HG03045 (cell line): ENCODE data around the gene MDH2.
"Not testable (repeated sequence)": the region's sequence is repeated elsewhere in the genome, so short reads cannot be mapped to it uniquely, and the experiment has no call there.

ENCODE experiments used
- ATAC-seq: cut with Tn5 transposase; IDR thresholded peaks from one replicate; pipeline ENCODE4 v1.9.1; 2021; ENCODE audit warnings: mild to moderate bottlenecking, moderate library complexity; ENCODE audit not compliant: unreplicated experiment

The MDH2 gene

DNA sequence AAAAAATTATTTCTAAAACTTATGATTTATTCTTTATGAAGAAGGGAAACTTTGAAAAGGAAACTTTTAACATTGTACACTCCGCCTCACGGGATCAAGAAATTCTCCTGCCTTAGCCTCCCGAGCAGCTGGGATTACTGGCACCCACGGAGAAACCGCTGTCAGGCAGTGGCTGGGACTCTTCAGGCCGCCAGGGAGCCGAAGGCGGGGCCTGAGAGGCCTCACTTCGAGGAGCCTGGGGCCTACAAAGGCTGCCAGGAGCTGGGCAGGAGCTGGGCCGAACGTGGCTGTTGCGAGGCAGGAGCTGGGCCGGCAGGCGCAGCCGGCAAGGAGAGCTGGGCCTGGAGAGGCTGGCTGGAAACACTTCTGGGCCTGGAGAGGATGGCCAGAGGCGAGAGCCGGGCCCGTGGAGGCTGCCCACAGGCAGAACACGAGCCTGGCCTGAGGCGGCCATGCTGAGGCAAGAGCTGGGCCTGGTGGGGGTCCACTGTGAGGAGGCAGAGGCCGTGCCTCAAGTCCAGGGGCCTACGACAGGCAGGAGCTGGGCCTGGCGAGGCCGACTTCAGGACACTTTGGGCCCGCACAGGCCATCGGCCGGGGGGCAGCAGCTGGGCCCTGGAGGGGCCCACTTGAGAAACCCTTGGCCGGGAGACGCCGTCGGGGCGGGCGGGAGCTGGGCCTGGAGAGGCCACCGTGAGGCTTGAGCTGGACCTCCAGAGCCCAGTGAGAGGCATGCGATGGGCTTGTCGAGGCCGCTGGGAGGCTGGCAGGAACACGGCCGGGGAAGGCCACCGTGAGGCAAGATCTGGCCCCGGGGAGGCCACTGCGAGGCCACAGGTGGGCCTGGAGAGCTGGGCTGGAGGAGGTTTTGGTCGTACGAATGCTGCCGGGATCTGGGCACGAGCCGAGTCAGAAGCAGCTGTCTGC, 23.7 kb downstream of the MDH2 start:
- no peak for ATAC-seq

DNA sequence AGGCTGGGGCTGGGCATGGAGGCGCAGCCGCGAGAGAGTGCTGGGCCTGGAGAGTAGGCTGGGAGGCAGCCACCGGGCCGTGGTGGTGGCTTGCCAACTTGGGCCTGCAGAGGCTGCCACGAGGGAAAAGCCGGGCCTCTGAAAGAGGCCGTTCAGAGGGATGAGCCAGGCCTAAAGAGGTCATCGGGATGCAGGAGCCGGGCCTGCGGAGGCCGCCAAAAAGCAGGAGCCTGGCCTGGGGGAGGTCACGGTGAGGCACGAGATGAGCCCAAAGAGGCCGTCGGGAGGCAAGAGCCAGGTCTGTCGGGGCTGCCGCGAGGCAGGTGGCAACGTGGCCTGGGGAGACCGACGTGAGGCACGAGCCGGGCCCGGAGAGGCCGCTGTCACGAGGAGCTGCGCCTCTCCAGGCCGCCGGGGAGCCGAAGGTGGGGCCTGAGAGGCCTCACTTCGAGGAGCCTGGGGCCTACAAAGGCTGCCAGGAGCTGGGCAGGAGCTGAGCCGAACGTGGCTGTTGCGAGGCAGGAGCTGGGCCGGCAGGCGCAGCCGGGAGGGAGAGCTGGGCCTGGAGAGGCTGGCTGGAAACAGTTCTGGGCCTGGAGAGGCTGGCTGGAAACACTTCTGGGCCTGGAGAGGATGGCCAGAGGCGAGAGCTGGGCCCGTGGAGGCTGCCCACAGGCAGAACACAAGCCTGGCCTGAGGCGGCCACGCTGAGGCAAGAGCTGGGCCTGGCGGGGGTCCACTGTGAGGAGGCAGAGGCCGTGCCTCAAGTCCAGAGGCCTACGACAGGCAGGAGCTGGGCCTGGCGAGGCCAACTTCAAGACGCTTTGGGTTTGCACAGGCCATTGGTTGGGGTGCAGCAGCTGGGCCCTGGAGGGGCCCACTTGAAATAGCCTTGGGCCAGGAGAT, 24.6 kb downstream of the MDH2 start:
- no peak for ATAC-seq

DNA sequence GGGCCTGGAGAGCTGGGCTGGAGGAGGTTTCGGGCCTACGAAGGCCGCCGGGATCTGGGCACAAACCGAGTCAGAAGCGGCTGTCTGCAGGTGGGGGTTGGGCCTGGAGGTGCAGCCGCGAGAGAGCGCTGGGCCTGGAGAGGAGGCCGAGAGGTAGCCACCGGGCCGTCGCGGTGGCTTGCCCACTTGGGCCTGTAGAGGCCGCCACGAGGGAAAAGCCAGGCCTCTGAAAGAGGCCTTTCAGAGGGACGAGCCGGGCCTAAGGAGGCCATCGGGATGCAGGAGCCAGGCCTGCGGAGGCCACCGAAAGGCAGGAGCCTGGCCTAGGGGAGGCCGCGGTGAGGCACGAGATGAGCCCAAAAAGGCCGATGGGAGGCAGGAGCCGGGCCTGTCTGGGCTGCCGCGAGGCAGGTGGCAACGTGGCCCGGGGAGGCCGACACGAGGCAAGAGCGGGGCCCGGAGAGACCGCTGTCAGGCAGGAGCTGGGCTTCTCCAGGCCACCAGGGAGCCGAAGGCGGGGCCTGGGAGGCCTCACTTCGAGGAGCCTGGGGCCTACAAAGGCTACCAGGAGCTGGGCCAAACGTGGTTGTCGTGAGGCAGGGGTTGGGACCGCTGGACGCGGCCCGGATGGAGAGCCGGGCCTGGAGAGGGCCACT, 25.6 kb downstream of the MDH2 start:
- ATAC-seq = no peak

DNA sequence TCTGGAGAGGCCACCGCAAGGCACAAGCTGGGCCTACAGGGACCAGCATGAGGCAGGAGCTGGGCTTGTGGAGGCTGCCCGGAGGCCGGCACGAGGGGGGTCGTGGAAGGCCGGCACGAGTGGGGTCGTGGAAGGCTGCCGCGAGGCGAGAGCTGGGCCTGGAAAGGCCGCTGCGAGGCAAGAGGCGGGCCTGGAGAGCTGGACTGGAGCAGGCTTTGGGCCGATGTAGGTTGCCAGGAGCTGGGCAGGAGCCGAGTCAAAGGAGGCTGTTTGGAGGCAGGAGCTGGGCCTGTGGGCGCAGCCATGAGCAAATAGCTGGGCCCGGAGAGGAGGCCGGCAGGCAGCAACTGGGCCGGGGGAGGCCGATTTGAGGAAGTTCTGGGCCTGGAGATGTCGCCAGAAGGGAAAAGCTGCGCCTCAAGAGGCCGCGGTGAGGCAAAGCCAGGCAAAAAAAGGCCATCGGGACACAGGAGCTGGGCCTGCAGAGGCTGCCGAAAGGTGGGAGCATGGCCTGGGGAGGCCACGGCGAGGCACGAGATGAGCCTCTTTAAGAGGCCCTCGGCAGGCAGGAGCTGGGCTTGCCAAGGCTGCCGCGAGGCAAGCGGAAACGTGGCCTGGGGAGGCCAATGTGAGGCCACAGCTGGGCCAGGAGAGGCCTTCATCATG, 26.5 kb downstream of the MDH2 start:
- no peak for ATAC-seq

DNA sequence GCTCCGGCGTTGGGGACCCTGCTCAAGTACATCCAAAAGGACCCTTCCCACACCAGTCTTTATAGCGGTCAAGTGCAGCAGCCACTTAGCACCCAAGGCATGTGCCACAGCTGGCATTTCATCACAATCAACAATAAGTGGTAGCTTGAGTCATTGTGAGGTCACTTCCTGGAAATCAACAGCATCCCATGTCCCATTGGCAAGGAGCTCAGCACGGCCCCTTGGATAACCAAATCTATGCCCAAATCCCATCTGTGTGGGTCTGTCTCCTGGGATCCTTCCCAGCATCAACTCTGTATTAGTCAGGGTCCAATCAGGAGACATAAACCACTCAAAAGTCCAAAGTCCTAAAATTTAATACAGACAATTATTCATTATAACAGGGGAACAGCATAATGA, 27.1 kb downstream of the MDH2 start:
- ATAC-seq = no peak

DNA sequence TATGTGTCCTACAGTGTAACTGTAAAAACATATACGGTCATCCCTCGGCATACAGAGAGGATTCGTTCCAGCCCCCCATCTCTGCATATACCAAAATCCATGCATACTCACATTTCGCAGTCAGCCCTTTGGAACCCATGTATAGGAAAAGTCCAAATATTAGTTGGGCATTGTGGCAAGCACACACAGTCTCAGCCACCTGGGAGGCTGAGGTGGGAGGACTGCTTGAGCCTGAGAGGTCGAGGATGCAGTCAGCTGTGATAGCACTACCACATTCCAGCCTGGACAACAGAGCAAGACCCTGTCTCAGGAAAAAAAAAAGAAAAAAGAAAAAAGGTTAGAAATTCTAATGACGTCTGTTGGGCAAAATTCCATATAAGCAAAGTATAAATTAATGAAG, 29.1 kb downstream of the MDH2 start:
- ATAC-seq = no peak

DNA sequence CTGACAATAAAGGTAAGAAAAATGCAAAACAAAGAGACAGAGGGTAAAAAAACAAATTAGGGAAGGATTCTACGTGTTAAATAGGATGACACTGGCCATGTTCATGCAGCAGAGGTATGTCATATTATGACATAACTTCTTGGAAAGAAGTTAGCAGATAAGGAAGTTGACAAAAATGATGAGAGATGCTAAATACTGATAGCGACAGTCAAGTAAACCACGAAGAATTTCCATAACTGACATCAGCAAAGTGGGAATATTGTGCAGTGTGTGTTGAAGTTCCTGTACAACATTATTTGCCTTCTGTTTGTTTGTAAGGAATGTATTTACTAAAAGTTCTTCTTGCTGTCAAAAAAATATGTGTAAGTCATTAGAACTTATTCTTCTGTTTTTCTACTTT, 29.5 kb downstream of the MDH2 start:
- no peak for ATAC-seq

DNA sequence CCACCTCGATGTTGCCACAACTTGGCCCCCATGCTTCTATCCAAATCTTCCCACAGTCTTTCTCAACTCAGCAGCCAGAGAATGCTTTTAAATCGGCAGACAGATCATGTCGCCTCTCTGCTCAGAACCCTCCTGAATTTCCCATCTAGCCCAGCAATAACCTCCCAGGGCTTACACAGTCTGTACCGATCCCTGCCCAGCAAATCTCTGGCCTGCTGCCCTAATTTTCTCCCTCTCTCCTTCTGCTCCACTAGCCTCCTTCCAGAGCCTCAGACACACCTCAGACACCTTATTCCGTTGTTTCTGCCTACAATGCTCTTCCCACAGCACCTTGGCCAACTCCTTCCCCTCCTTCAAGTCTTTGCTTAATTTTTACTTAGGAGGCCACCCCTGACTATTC, 32.3 kb downstream of the MDH2 start:
- no peak for ATAC-seq

DNA sequence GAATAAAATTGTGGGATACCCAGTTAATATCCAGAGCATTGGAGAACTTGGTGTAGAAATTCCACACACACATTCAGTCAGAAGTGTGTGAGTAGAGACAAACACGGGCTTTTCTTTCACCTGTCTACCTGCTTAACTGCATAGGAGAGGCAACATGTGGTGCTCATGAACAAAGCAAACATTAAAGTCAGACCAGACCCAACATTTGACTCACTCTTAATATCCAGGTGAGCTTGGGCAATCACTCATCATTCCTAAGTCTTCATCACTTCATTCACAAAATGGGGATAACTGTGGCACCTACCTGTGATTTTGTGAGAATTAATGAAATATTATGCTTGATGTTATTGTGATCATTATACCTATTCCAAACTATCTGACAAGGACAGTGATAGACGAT, 36.2 kb downstream of the MDH2 start:
- not testable (repeated sequence) for ATAC-seq

DNA sequence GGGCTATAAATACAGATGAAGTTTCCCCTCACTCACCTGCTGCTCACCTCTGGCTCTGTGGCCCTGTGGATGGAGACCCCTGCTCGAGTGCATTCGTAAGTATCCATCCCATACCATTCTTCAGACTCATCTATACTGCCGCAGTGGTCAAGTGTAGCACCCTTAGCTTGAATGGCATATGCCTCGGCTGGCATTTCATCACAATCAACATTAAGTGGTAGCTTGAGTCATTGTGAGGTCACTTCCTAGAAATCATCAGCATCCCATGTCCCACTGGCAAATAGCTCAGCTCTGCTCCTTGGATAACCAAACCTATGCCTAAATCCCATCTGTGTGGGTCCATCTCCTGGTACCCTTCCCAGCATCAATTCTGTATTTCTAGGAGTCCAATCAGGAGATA, 38.2 kb downstream of the MDH2 start:
- no peak for ATAC-seq

DNA sequence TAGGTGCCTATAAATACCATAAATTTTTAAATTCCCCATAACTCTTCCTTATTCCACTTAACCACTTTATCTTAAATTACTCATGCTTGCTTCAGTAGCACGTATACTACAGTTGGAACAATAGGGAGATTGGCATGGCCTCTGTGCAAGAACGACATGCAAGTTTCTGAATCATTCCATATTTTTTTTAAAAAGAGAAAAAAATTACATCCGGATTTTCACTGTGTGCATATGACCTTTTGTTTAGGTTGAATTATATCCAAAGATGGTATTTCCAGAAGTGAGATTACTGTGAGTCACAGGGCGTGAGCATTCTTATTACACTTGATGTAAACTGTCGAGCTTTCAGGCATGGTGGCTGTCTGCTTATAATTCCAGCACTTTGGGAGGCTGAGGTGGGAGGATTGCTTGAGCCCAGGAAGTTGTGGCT, 39.5 kb downstream of the MDH2 start:
- ATAC-seq = not testable (repeated sequence)

DNA sequence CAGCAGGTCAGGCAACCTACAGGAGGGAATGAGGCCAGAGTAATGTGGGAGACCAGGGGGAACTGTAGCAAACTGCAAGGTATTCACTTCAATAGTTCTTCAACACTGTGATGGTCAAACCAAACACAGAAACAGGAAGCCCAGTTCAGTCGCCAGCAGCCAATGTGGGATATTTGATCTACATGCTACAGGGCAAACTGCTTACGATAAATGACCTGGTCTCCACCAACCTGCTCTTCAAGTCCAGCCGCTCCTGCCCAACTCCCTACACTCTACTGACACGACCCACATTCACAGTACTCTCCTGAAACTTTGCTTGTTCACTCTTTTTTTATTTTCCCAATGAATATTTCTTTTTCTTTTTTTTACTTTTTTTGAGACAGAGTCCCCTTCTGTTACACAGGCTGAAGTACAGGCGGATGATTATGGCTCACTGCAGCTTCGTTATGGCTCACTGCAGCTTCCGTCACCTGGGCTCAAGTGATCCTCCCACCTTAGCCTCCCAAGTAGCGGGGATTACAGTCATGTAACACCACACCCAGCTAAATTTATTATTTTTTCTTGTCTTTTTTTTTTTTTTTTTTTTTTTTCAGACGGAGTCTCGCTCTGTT, 42.1 kb downstream of the MDH2 start:
- ATAC-seq = no peak

DNA sequence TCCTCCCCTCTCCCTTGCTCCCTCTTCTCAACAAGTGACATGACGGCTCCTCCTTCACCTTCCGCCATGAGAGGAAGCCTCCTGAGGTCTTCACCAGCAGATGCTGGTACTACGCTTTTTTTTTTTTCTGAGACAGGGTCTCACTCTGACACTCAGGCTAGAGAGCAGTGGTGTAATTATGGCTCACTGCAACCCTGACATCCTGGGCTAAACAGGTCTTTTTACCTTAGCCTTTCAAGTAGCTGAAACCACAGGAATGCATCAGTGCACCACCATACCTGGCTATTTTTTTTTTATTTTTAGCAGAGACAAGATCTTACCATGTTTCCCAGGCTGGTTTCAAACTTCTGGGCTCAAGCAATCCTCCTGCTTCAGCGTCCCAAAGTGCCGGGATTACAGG, 43.6 kb downstream of the MDH2 start:
- no peak for ATAC-seq

DNA sequence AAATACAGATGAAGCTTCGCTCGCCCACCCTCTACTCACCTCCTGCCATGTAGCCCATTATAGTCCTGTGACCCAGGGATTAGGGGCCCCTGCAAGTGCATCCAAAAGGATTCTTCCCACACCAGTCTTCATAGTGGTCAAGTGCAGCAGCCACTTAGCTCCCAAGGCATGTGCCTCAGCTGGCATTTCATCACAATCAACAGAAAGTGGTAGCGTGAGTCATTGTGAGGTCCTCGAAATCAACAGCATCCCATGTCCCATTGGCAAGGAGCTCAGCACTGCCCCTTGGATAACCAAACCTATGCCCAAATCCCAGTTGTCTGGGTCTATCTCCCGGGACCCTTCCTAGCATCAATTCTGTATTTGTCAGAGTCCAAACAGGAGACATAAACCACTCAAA, 45.6 kb downstream of the MDH2 start:
- ATAC-seq = not testable (repeated sequence)

DNA sequence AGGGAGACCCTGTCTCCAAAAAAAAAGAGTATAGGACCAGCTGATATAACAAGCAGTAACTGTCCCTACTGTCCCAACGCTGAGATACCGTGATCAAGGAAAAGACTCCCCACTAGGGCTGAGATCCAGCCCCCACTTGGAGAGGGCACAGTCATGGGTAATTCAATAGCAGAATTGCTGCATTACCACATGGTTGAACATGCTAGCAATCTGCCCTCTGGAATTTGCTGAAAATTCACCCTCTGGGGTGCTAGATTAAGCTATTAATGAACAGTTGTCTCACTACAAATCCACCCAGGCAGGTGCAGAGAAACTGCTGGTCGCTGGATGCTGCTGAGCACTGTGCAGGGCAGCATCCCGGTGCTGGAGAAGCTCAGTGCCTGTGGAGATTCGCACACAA, 46.4 kb downstream of the MDH2 start:
- ATAC-seq = not testable (repeated sequence)

DNA sequence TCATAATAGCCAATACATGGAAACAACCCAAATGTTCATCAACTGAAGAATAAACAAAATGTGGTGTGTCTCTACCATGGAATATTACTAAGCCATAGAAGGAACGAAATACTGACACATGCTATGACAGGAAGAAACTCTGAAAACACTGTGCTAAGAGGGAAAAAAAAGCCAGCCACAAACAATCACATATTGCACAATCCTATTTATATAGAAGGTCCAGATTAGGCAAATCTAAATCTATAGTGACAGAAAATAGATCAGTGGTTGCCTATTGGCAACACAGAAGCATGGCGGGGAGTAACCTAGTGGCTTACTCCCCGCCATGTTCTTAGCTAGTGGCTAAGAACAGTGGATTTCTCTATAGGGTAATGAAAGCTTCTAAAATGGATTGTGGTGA, 48.0 kb downstream of the MDH2 start:
- ATAC-seq = no peak

DNA sequence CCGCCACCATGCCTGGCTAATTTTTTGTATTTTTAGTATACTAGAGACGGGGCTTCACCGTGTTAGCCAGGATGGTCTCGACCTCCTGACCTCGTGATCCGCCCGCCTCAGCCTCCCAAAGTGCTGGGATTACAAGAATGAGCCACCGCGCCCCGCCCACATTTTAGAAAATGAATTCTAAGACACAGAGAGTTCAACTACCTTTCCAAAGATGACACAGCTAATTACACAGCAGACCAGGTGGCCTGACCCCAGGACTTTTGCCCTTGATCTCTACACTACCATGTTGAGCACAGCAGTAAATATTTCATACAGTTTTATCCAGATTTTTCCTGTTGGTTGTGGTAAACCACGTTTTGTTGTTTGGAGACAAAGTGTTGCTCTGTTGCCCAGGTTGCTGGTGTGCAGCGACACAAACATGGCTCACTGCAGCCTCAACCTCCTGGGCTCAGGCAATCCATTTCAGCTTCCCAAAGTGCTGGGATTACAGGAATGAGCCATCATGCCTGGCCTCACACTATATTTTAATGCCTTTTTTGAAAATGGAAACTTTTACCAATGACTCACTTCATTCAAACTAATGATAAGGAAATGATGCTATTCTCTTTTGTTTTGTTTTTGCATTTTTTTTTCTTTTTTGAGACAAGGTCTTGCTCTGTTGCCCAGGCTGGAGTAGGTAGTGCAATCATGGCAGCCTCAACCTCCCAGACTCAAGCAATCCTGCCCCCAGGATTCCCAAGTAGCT, 54.0 kb downstream of the MDH2 start:
- not testable (repeated sequence) for ATAC-seq

DNA sequence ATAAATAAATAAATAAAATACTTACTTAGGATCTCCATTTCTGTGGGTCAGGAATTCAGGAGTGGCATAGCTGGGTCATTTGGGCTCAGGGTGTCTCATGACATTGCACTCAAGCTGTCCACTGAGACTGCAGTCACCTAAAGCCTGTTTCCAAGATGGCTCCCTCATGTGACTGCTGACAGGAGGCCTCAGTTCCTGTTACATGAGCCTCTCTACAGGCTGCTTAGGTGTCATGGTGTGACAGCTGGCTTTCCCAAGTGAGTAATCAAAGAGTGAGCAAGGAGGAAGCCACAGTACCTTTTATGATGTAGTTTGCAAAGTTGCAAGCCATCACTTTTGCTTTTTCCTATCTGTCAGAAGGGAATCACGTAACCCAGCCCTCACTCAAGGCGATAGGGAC, 55.9 kb downstream of the MDH2 start:
- not testable (repeated sequence) for ATAC-seq

DNA sequence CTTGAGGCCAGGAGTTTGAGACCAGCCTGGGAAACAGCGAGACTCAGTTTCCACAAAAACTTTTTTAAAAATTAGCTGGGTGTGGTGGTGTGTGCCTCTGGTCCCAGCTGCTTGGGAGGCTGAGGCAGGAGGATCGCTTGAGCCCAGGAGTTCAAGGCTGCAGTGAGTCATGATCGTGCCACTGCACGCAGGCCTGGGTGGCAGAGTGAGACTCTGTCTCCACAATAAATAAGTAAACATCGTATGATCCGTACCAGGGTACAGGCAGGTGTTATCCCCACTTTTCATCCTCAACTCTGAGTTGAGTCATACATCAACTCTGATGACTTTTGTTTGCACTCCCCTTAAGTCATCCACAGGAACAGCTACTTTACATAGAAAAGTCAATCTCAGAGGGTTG, 58.2 kb downstream of the MDH2 start:
- ATAC-seq = not testable (repeated sequence)

DNA sequence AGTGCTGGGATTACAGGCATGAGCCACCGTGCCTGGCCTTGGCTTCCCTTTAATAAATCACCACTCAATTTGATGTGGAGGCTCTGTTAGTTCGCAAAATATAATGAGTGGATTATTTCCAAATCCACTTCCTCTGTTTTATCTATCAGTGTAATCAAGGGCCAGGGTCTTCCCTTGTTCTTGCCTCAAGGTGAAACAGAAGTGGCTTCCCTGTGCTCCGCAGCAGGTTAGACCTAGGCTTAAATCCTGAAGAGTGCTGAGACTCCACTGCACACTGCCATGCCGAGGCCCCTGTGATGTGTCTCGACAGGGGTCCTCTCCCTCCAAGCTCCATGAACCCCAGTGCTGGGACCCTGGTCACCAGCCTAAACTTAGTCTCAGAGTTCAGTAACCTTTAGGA, 59.0 kb downstream of the MDH2 start:
- no peak for ATAC-seq
